8988T (cell line): ENCODE results near the gene SLC35G2.
"Not testable (repeated sequence)": the region's sequence is repeated elsewhere in the genome, so short reads cannot be mapped to it uniquely, and the experiment has no call there.

Experiments
- DNase-seq: peaks from one replicate; pipeline ENCODE4 v3.0.0; 2011

The SLC35G2 gene

DNA sequence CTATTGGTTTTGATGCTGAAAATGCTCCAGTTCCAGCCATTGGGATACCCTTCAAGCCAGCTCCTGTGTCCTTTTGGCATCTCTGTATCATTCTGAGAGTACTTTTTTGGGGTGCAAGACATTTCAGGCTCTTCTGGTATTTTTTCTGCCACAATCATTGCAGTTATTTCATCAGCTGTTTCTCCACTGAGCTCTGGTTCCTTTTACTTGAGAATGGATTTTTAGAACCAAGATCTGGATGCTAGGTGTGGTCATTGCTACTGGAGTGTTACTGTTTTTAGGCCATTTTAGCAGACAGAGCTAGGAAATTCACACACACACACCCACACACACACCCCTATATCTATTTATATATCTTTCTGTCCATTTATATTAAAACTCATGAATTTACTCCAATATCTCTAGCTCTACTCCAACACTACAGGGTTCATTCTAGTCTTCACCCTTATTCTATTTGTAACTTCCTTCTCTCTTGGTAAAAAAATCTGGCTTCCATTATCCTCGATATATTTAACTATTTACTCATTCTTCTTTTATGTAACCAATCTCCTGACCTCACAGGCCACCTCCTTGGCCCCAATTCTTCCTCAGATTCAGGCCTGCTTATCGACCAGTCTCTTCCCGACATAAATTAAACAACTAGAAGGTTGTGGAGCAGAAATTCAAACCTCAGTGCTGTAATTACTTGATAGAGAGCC, 17.0 kb downstream of the SLC35G2 start:
- DNase-seq: no peak

DNA sequence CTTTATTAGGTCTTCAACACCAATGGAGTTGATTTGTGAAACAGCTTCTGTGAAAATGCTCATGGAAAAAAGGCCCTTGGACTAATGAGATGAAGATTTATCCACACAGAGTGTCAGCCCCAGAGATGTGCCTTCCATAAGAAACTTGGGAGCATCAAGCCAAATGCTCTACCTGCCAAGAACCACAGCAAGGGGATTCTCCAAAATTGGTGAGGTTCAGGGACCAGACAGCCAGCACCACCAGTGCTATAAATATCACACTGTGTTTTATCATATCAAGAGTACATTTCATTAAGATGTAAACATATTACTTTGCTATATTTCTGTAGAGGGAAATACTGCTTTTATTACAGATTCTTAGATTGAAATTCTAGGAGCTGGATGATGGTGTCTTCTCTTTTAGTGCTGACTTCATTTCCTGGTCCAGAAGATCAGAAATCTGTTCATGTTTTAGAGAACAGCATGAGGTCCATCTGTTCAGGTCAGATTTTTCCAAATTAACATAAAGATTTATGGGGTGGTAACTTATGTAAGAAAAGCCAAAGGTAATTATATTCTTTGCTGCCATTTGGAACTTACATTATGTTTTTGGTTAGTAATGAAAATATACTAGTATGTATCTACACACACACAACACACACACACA, 17.7 kb downstream of the SLC35G2 start:
- no peak for DNase-seq

DNA sequence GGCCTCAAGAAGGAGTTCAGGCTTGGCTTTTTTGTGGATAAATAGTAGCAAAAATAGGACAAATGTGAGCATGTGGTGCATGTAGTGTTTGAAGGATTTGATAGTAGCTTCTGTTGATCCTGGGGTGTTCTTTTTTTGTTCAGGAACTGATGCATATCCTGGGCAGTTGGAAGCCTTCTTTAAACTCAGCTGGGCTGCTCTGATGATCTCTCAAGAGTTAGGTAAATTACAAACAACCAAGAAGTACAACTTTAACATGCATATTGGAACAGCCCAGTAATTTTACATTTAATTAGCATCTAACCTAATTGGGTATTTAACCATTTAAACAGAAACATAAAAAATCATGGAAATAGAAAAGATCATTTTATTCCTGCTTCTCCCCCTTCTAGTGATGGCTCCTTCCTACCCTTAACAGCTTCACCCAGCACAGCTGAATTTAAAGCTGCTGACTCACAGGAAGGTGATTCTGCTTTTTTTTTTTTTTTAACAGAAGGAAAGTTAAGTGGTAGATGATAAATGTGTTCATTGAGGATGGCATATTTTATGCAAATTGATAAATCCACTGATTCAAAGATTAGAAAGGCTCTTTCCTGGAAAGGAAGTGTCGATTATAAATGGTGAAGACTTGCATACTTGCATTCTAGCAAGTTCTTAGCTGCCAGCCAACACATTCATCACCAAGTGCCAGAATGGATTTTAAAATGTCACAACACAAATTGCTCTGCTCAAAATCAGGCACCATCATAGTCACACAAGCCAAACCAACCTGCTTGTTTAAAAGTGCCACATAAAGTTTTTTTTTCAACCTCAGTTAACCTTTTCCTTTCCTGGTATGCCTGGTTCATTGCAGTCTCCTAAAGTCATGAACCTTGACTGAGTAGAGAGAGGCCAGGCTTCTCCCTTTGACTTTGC, 20.0 kb downstream of the SLC35G2 start:
- DNase-seq: no peak

GRCh38 chr3:136839556-136839931, 20.6 kb downstream of the SLC35G2 start:
- no peak for DNase-seq

DNA sequence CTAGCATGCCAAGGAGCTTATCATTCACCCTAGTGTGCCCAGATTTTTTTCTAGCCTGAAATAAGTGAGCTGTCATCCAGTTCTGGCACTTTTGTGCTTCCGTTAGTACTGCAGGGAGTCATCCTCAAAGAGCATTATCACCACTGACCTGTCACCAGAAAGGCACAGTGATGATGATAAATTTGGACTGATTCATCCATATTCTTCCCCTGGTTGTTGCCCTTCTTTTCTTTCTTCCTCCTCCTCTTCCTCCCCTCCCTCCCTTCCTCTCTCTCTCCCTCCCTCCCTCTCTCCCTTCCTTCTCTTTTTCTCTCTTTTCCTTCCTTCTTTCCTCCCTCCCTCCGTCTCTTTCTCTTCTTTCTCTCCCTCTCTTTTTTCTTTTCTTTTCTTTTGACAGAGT, 21.3 kb downstream of the SLC35G2 start:
- DNase-seq: no peak

DNA sequence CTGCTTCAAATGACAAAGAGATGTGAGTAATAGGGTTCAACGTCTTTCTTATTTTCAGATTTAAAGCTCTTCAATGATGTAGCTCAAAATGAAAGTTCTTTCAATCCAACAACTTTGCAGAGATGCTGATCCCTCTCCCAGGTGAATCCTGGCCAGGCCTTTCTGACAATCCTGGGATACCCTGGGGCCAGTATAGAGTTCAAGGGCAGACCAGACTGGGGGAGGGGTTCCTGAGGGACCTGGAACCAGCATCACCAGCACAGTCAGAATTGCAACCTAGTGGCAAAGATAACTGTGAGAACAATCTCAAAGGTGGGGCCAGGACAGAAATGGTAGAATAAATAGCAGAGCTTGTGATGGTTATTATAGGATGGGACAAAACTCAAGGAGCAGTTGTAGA, 23.4 kb downstream of the SLC35G2 start:
- DNase-seq: no peak

- no peak for DNase-seq
These were observed 25.8 kb downstream of the SLC35G2 start for GRCh38 chr3:136844724-136845123.

- DNase-seq: no peak
These were observed 33.3 kb downstream of the SLC35G2 start for GRCh38 chr3:136852180-136852579.

DNA sequence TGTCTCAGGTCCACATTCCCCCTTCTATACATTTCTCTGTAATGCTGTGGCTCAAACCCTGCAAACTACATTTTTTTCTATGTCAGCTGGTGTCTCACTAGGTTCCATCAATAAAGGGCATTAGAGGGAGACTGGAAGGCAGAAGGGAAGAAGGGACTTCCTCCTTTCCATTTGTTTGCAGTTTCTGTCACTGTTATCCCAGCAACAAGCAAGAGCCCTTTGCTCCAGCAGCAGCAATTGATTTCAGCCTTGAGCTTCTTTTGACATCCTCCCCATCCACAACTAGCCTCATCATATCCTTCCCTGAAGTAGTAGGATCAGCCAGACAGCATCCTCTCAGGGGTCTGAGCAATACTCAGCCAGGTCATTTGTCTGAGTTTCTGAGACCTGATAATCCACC, 37.7 kb downstream of the SLC35G2 start:
- no peak for DNase-seq

DNA sequence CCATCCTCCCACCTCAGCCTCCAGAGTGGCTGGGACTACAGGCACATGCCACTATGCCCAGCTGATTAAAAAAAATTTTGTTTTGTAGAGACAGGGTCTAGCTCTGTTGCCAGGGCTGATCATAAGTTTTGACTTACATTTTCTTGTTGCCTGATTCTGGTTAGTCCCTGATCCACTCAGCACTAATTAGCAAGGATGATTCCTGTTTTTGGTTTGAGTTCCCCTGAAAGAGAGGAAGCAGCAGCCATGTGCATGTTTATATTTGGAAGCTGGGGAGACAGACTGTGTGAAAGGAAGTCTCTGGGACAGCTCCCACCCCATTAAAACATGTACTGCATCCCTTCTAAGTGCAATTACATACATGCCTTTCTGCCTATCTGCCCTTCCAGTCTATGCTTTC, 39.5 kb downstream of the SLC35G2 start:
- DNase-seq: no peak

DNA sequence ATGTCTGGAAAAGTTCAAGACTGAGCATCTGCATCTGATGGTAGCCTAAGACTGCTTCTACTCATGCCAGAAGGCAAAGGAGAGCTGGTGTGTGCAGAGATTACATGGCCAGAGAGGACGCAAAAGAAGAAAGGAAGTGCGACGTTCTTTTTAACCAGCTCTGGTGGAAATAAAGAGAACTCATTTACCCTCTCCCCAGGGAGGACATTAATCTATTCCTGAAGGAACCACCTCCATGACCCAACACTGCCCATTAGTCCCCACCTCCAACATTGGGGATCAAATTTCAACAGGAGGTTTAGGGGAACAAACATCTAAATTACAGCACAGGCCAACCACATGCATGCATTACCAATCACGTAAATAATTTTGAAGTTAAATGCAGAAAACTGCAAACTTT, 41.6 kb downstream of the SLC35G2 start:
- no peak for DNase-seq

DNA sequence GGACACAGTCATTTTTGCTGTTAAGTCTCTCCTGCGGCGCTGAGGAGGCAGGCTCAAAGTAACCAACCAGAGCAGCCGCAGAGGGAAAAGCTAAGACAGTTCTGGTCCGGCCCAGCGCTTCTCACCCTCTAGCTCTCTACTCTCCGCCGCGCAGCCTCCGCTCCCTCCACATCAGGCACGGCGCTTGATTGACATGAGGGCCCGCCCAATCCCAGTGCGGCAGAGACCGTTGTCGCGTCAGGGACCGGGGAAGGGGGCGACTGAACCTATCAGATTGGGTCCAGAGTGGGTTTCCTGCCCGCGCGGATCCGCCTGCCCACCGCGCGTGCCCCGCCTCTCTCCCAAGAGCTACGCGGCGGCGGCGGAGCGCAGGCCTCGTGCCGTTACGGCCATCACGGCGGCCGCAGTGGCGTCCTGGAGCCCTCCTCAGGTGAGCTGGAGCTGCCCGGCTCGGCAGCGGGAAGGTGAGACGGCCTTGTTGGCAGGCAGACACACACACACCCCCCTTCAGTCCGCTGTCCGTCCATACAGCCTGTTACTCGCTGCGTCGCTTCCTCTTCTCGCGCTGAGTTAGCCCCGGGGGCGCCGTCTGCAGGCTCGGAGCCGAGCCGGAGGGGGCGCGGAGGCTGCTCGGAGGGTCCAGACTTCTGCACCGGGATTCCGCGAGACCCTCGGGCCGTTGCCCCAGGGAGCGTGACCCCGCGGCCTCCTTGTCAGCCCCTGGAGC, 43.1 kb downstream of the SLC35G2 start, which contains the start of gene NCK1:
TSS of gene NCK1 (plus strand) at position 319 of the 727 bp plus-strand sequence. CDS start 65,794 bp downstream, outside the sequence.
- DNase-seq: peak; percentile 63

GRCh38 chr3:136862617-136863322, 43.8 kb downstream of the SLC35G2 start:
- DNase-seq: no peak

- no peak for DNase-seq
These were observed 50.4 kb downstream of the SLC35G2 start for GRCh38 chr3:136869282-136869681.

- not testable (repeated sequence) for DNase-seq
These were observed 53.3 kb downstream of the SLC35G2 start for GRCh38 chr3:136872258-136872657.

DNA sequence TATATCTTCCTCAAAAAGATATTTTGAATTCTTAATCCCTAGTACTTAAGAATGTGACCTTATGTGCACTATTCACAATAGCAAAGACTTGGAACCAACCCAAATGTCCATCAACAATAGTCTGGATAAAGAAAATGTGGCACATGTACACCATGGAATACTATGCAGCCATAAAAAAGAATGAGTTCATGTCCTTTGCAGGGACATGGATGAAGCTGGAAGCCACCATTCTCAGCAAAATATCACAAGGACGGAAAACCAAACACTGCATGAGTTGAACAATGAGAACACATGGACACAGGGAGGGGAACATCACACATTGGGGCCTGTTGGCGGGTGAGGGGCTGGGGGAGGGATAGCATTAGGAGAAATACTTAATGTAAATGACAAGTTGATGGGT, 60.6 kb downstream of the SLC35G2 start:
- DNase-seq: not testable (repeated sequence)

DNA sequence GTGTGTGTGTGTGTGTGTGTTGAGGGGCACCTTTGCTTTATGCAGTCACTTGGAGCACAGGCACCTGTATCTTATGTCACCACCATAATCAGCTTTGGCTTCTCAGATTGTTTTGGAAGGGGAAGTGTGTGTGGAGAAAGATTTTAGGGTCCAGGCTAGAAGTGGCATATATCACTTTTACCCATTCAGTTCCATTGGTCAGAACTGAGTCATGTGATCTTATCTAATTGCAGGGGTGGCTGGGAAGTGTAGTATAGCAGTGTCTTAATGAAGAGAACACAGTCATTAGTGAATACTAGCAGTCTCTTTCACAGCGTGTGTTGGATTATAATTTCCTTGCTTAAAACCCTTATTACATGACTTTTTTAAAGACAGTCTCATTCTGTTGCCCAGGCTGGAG, 63.6 kb downstream of the SLC35G2 start:
- no peak for DNase-seq

DNA sequence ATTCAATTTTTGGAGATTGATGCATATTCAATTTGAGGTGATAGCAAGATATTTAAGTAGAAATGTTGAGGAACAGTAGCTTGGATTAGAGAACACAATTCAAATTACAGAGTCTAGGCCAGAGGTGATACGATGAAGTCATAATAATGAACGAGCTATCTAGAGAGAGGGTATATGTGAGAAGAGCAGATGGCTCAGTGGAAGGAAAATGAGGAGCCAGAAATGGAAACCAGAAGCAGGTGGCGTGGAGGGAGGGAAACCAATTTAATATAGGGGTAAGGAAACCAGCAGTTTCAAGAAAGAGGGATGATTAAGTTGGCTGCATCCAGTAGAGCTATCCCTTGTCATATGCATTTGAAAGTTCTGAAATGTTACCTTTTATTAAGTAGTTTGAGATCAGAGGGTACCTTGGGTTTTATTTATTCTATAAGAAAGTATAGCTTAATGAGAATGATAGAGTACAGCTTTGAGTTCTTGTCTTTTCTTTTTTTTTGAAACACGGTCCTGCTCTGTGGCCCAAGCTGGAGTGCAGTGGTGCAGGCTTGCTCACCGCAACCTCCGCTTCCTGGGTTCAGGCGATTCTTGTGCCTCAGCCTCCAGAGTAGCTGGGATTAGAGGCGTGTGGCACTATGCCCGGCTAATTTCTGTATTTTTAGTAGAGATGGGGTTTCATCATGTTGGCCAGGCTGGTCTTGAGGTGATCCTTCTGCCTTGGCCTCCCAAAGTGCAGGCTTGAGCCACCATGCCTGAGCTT, 65.2 kb downstream of the SLC35G2 start:
- no peak for DNase-seq

DNA sequence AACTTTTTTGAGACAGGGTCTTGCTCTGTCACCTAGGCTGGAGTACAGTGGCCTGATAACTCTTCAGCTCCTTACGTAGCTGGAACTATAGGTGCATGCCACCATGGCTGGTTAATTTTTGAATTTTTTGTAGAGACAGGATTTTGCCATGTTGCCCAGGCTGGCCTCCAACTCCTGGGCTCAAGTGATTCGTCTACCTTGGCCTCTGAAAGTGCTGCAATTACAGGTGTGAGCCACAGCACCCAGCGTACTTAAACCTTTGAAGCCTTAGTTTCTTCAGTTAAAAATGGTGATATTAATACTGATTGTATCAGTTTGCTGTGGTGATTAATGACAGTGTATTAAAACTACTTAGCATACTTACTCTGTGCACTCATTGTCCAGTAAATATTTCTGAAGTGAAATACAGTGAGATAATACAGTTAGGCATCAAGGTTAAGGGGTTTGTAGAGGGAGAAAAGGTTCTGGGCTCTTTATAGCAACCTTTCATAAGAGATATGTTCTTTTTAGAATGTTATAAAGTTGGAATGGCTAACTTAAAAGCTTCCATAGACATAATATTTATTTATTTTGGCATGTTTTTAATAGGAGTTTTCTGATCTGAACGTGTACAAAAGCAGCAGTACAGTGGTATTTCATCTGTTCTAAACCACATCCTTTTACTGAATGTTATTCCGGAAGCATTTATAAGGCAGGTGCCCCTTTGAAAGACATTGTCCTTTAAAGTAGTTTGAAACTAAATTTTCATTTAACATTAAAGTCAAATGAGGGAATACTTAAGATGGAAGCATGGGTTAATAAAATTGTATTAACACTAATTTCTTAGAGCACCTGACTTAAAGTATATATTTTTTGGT, 66.7 kb downstream of the SLC35G2 start:
- DNase-seq: no peak

DNA sequence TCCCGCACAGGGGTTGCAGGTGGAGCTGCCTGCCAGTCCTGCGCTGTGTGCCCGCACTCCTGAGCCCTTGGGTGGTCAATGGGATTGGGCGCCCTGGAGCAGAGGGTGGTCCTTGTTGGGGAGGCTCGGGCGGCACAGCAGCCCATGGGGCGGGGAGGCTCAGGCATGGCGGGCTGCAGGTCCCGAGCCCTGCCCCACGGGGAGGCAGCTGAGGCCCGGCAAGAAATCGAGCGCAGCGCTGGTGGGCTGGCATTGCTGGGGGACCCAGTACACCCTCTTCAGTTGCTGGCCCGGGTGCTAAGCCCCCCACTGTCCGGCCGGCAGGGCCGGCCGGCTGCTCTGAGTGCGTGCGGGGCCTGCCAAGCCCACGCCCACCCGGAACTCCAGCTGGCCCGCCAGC, 71.0 kb downstream of the SLC35G2 start:
- no peak for DNase-seq
